HG03575 (cell line): ENCODE measurements around the gene PGAP3.
"Not testable (repeated sequence)": the region's sequence is repeated elsewhere in the genome, so short reads cannot be mapped to it uniquely, and the experiment has no call there.

Experiments used
- ATAC-seq: cut with Tn5 transposase; IDR thresholded peaks from one replicate; pipeline ENCODE4 v1.9.1; 2021; ENCODE audit not compliant: unreplicated experiment, insufficient number of reproducible peaks, low FRiP score; ENCODE audit errors: extremely low read depth

PGAP3 gene, protein sequence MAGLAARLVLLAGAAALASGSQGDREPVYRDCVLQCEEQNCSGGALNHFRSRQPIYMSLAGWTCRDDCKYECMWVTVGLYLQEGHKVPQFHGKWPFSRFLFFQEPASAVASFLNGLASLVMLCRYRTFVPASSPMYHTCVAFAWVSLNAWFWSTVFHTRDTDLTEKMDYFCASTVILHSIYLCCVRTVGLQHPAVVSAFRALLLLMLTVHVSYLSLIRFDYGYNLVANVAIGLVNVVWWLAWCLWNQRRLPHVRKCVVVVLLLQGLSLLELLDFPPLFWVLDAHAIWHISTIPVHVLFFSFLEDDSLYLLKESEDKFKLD

DNA sequence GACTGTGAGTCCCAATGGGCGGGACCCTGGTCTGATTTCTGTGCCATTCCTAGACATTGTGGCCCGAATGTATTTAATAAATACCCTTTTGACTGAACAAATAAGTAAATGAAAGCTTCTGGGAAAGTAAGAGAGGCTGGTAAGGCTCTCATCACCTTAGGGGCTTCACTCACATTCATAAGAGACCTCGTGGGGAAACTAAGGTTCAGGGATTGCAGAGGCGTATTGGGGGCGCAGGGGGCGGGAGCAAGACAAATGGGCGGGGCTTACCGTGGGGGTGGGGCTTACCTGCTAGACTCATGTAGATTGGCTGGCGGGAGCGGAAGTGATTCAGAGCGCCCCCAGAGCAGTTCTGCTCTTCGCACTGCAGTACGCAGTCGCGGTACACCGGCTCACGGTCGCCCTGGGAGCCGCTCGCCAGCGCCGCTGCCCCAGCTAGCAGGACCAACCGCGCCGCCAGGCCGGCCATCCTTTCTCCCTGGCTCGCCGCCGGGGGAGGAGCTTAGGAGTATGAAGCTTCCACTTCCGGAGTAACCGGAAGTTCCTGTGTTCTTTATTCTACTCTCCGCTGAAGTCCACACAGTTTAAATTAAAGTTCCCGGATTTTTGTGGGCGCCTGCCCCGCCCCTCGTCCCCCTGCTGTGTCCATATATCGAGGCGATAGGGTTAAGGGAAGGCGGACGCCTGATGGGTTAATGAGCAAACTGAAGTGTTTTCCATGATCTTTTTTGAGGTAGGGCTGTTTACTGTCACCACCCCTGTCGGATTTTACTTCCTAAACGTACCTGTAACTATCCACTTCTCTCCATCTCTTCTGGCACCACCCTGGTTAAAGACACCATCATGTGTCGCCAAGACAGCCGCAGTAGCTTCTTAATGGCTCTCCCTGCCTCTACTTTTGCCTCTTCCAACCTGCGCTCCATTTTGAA lies at the start of gene PGAP3:
Gene PGAP3, minus strand, starts transcription at position 512 of the 929 bp plus-strand sequence. Its CDS starts 43 bp downstream, at position 469.
- ATAC-seq, result peak; percentile 47

DNA sequence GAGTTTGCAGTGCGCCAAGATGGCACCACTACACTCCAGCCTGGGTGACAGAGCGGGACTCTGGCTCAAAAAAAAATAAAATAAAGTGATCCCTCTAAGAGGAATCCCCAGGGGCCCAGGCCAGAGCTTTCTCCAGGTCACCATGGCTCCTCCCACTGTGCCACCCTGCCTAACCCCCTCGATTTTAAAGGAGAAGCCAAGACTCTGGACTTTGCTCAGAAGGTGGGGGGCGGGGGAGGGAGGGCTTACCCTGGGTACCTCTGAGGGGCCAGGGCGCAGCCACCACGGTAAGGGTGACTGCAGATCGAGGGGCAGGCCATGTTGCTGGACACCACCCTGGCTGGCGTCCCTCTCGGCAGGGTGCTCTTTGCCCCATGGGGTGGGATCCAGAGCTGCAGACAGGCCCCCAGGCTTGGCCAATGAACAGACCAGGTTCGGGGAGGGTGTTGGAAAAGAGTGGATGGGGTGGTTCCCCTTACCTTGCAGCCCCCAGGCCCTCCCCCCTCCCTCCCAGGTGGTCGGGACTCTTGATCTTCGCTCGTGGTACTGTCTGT lies 49.4 kb upstream of the PGAP3 start:
- ATAC-seq, result no peak

DNA sequence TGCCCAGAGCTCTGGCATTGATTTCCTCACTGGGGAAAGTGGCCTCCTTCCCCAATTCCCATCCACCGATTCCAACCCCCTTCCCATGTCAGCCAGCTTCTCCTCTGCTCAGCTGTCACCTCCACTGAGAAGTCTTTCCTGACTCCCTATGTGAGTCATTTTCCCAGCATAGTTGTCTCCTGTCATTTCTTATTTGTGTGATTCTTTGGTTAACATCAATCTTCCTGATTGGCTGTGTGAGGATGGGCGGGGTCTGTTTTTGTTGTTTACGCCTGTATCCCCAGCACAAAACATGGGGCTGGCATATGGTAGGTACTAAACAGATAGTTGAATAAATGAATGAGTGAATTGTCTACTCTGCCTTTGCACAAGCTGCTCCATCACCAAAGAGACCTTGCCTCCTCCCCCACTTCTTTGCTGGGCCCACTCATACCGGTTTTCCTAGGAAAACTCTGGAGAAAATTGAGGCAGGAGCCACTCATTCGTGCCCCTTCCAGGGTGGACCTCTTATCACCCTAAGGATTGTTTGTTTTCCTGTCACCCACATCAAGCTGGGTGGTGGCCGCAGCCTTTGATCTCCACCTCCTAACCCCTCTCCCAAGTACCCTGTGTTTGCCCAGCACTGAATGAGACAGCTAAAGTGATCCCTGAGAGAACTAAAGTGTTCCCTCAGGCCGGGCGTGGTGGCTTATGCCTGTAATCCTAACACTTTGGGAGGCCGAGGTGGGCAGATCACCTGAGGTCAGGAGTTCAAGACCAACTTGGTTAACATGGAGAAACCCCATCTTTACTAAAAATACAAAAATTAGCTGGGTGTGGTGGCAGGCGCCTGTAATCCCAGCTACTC lies 48.7 kb upstream of the PGAP3 start:
- ATAC-seq, result no peak

GRCh38 chr17:39735882-39736281 lies 48.0 kb upstream of the PGAP3 start:
- ATAC-seq, result no peak

GRCh38 chr17:39732586-39732985 lies 44.7 kb upstream of the PGAP3 start:
- no peak for ATAC-seq

GRCh38 chr17:39730095-39730921 lies 42.5 kb upstream of the PGAP3 start, which contains the start of gene MIEN1:
Gene MIEN1 (minus strand): TSS chr17:39730532. CDS start chr17:39730495, 37 bp downstream.
- ATAC-seq, result no peak

GRCh38 chr17:39729280-39729851 lies 41.5 kb upstream of the PGAP3 start:
- ATAC-seq, result no peak

- ATAC-seq, result no peak
Measured at GRCh38 chr17:39727556-39727955, 39.7 kb upstream of the PGAP3 start.

DNA sequence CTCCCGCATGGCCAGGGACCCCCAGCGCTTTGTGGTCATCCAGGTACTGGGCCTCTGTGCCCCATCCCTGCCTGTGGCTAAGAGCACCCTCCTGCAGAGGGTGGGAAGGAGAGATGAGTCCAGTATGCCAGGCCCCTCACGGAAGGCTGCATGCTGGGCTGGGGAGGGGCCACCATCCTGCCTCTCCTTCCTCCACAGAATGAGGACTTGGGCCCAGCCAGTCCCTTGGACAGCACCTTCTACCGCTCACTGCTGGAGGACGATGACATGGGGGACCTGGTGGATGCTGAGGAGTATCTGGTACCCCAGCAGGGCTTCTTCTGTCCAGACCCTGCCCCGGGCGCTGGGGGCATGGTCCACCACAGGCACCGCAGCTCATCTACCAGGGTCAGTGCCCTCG lies 38.8 kb upstream of the PGAP3 start:
- no peak for ATAC-seq

- ATAC-seq, result not testable (repeated sequence)
Measured at GRCh38 chr17:39725923-39726322, 38.1 kb upstream of the PGAP3 start.

- no peak for ATAC-seq
Measured at GRCh38 chr17:39724731-39725130, 36.9 kb upstream of the PGAP3 start.

- no peak for ATAC-seq
Measured at GRCh38 chr17:39722965-39723848, 35.4 kb upstream of the PGAP3 start.

DNA sequence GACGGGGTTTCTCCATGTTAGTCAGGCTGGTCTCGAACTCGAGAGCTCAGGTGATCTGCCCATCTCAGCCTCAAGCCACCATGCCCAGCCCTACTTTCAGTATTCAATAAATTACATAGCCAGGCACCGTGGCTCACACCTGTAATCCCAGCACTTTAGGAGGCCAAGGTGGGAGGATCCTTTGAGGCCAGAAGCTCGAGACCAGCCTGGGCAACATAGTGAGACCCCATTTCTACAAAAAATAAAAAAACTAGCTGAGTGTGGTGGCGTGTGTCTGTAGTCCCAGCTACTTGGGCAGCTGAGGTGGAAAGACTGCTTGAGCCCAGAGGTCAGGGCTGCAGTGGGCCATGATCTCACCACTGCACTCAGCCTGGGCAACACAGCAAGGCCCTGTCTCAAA lies 34.2 kb upstream of the PGAP3 start:
- no peak for ATAC-seq

DNA sequence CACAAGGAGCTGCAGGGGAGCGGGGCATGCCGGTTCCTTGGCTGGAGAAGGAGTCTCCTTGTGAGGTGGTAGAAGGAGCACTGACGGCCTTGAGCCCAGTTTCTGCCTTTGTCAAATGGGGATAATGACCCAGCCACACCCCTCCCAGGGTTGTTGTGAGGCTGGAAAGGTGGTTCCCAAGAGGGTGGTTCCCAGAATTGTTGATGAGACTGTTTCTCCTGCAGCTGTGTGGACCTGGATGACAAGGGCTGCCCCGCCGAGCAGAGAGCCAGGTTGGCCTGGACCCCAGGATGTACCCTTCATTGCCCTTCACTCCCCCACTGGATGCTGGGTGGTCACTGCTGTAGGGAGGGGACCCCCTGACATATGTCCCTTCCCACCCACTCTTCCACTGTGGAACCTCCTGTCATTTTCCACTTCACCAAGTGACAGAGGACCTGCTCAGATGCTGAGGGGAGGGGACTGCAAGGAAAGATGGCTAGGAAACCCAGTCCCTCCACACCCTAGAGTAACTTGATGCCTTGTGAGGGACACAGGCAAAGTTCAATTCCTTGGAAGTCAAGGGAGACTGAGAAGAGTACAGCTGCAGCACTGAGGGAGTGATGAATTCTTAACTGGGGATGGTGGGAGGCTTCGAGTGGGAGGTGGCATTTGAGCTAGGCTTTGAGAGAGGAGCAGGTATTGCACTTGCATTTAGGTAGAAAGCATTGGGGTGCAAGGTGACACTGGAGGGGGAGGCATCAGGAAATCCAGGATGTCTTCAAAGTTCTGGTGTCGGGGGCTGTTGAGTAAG lies 31.9 kb upstream of the PGAP3 start:
- no peak for ATAC-seq

- ATAC-seq, result no peak
Measured at GRCh38 chr17:39717660-39718059, 29.8 kb upstream of the PGAP3 start.

- ATAC-seq, result no peak
Measured at GRCh38 chr17:39716879-39717536, 29.2 kb upstream of the PGAP3 start.
